OCI-LY1 (cell line): ENCODE data around the gene SAGE1.

Source experiments
- EZH2 ChIP-seq: fragments of 200-600 bp; sonication (generic), shearing (Covaris generic); IDR thresholded peaks from 2 replicates; pipeline ENCODE4 v1.8.0; 2017; ENCODE audit warnings: borderline replicate concordance, mixed run types, mild to moderate bottlenecking, antibody characterized with exemption, low read length, moderate library complexity, mixed read lengths
- TF ChIP-seq, protein P1 (sequence below): fragments of 200-600 bp; sonication (generic), shearing (Covaris generic); IDR thresholded peaks from 2 replicates; pipeline ENCODE4 v1.5.1; 2017; ENCODE audit warnings: mild to moderate bottlenecking, antibody characterized with exemption, low read length, moderate library complexity, mixed read lengths

DNA sequence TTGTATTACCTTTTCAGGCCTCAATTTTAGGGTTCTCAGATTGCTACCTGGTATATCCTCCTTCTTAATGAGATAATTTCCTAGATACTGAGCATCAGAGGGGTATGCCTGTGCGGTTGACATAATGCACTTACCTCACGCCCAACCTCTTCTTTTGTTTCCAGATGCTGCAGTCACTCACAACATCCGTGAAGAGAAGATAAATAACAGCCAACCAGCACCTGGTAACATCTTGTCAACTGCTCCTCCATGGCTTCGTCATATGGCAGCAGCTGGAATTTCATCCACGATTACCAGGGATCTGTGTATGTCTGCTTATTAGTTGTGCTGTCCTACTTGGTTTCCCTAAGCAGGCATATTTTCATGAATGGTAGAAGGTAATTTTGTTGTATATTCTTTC is 16.7 kb downstream of the SAGE1 start:
- TF ChIP-seq, protein P1, sequence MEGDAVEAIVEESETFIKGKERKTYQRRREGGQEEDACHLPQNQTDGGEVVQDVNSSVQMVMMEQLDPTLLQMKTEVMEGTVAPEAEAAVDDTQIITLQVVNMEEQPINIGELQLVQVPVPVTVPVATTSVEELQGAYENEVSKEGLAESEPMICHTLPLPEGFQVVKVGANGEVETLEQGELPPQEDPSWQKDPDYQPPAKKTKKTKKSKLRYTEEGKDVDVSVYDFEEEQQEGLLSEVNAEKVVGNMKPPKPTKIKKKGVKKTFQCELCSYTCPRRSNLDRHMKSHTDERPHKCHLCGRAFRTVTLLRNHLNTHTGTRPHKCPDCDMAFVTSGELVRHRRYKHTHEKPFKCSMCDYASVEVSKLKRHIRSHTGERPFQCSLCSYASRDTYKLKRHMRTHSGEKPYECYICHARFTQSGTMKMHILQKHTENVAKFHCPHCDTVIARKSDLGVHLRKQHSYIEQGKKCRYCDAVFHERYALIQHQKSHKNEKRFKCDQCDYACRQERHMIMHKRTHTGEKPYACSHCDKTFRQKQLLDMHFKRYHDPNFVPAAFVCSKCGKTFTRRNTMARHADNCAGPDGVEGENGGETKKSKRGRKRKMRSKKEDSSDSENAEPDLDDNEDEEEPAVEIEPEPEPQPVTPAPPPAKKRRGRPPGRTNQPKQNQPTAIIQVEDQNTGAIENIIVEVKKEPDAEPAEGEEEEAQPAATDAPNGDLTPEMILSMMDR, result no peak
- TF ChIP-seq EZH2, result no peak
